ENCODE results near the gene SRP68. TPM values are rescaled to one million over a fixed set of nuclear protein-coding genes. Genes with fewer than 3 reads are reported as not detected.

SRP68 gene
- polyA plus RNA-seq, 1 of the 3 experiments (the other 2 are of a cell fraction) = 76.8 TPM

DNA sequence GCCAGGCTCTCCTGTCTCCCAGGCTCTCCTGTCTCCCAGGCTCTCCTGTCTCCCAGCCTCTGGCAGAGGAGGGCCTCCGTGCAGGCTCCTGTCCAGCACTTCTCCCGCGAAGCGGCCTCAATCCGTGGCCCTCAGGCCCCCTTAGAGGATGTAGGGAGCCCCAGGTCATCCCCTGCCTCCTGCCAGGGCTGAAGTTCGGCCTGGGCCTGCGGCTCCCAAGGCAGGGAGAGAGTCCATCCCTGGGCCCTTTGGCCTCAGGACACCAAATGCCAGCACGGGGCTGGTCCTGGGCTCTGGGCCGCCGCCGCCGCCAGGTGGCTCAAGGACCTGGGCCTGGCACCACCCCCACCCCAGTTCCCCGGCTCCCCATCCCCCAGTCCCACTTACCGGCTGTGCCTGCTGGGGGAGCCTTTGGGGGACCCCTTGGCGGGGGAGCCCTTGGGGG, 45.6 kb downstream of the SRP68 start (continued):
- TF ChIP-seq MAX (IDR thresholded peaks at IDR 0.05; ENCODE audit: low read depth) (no peak), NFIC (IDR thresholded peaks at IDR 0.05; ENCODE audit: borderline replicate concordance) (no peak), TCF12 (IDR thresholded peaks at IDR 0.05) (no peak), NRF1 (IDR thresholded peaks at IDR 0.05; ENCODE audit: low read depth, low read length) (no peak), SIN3A (IDR thresholded peaks at IDR 0.05; ENCODE audit: borderline replicate concordance, low read depth, low read length) (no peak), SMC3 (IDR thresholded peaks at IDR 0.05; ENCODE audit: low read depth, low read length) (no peak)
- TF ChIP-seq, protein P1, sequence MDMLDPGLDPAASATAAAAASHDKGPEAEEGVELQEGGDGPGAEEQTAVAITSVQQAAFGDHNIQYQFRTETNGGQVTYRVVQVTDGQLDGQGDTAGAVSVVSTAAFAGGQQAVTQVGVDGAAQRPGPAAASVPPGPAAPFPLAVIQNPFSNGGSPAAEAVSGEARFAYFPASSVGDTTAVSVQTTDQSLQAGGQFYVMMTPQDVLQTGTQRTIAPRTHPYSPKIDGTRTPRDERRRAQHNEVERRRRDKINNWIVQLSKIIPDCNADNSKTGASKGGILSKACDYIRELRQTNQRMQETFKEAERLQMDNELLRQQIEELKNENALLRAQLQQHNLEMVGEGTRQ (IDR thresholded peaks at IDR 0.05; ENCODE audit: borderline replicate concordance, low read depth, low read length) = no peak

DNA sequence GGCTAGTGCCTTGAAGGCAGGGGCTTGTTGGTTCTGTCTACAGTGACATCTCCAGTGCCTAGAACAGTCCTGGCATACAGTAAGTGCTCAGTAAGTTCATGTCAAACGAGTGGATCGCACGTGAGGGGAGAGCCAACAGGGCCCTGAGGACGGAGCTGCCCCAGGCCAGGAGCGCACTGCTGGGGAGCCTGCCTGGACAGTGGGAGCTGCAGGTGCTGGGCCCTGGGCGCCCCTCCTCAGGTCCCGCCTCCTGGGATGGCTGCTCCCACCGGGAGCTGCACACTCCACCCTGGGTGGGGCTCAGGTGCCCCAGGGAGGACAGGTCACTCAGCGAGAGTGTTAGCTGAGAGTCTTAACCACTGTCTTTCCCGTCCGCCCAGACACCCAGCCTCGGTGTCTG, 47.0 kb downstream of the SRP68 start:
- Histone ChIP-seq H3K9me2 (no peaks in the 10 kb centered on the region), H3F3A (replicated peaks; ENCODE audit: insufficient read depth) (peaks cover 14% of the 10 kb centered on the region), H3K4me2 (no peak overlapping the region), H3K9ac (no peak overlapping the region), H3K36me3 (replicated peaks in 1 of 2; ENCODE audit: control insufficient read depth in 1 of 2, insufficient read depth in 2 of 2, low read length in 1 of 2) (no peaks in the 10 kb centered on the region), H4K20me1 (ENCODE audit: insufficient read depth) (no peaks in the 10 kb centered on the region), H3K4me3 (ENCODE audit: low read depth in 2 of 2, low read length in 1 of 2) (no peak overlapping the region), H2AFZ (ENCODE audit: low read depth) (no peak overlapping the region), H3K27ac (ENCODE audit: low read depth in 2 of 2, low read length in 1 of 2) (no peak overlapping the region), H3K27me3 (ENCODE audit: insufficient read depth) (no peaks in the 10 kb centered on the region), H3K9me3 (no peaks in the 10 kb centered on the region), H3K79me2 (ENCODE audit: insufficient read depth) (no peaks in the 10 kb centered on the region), H3K4me1 (ENCODE audit: control insufficient read depth in 1 of 2, insufficient read depth in 2 of 2, low read depth in 1 of 2, low read length in 1 of 2) (peaks cover 9 to 13% of the 10 kb centered on the region in 2 experiments; a peak in 3 of 4 replicates)
- 81% methylated on average over 12 of the region's 12 CpGs for WGBS (ENCODE audit: low lambda C conversion rate)
- POLR2A ChIA-PET = no interaction called here
- DNase-seq = no peak
- no peak for TF ChIP-seq TCF12 (IDR thresholded peaks at IDR 0.05)
- TF ChIP-seq, protein P2, sequence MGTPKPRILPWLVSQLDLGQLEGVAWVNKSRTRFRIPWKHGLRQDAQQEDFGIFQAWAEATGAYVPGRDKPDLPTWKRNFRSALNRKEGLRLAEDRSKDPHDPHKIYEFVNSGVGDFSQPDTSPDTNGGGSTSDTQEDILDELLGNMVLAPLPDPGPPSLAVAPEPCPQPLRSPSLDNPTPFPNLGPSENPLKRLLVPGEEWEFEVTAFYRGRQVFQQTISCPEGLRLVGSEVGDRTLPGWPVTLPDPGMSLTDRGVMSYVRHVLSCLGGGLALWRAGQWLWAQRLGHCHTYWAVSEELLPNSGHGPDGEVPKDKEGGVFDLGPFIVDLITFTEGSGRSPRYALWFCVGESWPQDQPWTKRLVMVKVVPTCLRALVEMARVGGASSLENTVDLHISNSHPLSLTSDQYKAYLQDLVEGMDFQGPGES (IDR thresholded peaks at IDR 0.05; ENCODE audit: low read depth, low read length) = no peak
- TF ChIP-seq RCOR1 (IDR thresholded peaks at IDR 0.05; ENCODE audit: low read length) = no peak
- TF ChIP-seq, protein P3, sequence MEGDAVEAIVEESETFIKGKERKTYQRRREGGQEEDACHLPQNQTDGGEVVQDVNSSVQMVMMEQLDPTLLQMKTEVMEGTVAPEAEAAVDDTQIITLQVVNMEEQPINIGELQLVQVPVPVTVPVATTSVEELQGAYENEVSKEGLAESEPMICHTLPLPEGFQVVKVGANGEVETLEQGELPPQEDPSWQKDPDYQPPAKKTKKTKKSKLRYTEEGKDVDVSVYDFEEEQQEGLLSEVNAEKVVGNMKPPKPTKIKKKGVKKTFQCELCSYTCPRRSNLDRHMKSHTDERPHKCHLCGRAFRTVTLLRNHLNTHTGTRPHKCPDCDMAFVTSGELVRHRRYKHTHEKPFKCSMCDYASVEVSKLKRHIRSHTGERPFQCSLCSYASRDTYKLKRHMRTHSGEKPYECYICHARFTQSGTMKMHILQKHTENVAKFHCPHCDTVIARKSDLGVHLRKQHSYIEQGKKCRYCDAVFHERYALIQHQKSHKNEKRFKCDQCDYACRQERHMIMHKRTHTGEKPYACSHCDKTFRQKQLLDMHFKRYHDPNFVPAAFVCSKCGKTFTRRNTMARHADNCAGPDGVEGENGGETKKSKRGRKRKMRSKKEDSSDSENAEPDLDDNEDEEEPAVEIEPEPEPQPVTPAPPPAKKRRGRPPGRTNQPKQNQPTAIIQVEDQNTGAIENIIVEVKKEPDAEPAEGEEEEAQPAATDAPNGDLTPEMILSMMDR (IDR thresholded peaks at IDR 0.05) = no peak
- TF ChIP-seq TEAD4 (IDR thresholded peaks at IDR 0.05; ENCODE audit: borderline replicate concordance, insufficient read depth) = no peak
- no peak for TF ChIP-seq ZBTB33 (IDR thresholded peaks at IDR 0.05; ENCODE audit: borderline replicate concordance, low read depth)
- no peak for TF ChIP-seq MAX (IDR thresholded peaks at IDR 0.05; ENCODE audit: low read depth)
- TF ChIP-seq NRF1 (IDR thresholded peaks at IDR 0.05; ENCODE audit: low read depth, low read length) = no peak
- no peak for TF ChIP-seq JUND (IDR thresholded peaks at IDR 0.05)
- no peak for TF ChIP-seq EP300 (IDR thresholded peaks at IDR 0.05; ENCODE audit: borderline replicate concordance in 1 of 2, low read depth in 1 of 2, low read length in 1 of 2)
- no peak for TF ChIP-seq MXI1 (IDR thresholded peaks at IDR 0.05; ENCODE audit: low read depth, low read length)
- TF ChIP-seq SMC3 (IDR thresholded peaks at IDR 0.05; ENCODE audit: low read depth, low read length) = no peak
- TF ChIP-seq RXRA (IDR thresholded peaks at IDR 0.05; ENCODE audit: borderline replicate concordance, low read depth) = no peak
- TF ChIP-seq, protein P1 (IDR thresholded peaks at IDR 0.05; ENCODE audit: borderline replicate concordance, low read depth, low read length) = no peak
- CTCF ChIA-PET = interaction anchor here (0.7 to 1.6 kb wide), 5 partner anchors 11 to 255 kb away, joined by 3 to 14 read pairs (median 4); partner anchors contain the start of gene CDK3
